GM19023 (cell line): ENCODE measurements around the gene SYS1.

Experiments used
- ATAC-seq: cut with Tn5 transposase; IDR thresholded peaks from one replicate; pipeline ENCODE4 v1.9.1; 2021; ENCODE audit warnings: mild to moderate bottlenecking, moderate library complexity; ENCODE audit not compliant: unreplicated experiment

The SYS1 gene

GRCh38 chr20:45374966-45375365 lies 12.0 kb downstream of the SYS1 start:
- ATAC-seq = no peak

GRCh38 chr20:45377269-45377668 lies 14.3 kb downstream of the SYS1 start:
- no peak for ATAC-seq

- ATAC-seq = no peak
These were observed 15.2 kb downstream of the SYS1 start, which contains the start of gene TP53TG5 for GRCh38 chr20:45378191-45378590. Gene TP53TG5, minus strand, starts transcription at chr20:45378325. Its CDS starts 89 bp downstream, at chr20:45378236.

- ATAC-seq = no peak
These were observed 24.3 kb downstream of the SYS1 start for GRCh38 chr20:45387274-45387673.

GRCh38 chr20:45390931-45391330 lies 28.0 kb downstream of the SYS1 start:
- no peak for ATAC-seq

- ATAC-seq = no peak
These were observed 28.6 kb downstream of the SYS1 start for GRCh38 chr20:45391559-45391958.

GRCh38 chr20:45392733-45393132 lies 29.8 kb downstream of the SYS1 start:
- ATAC-seq = no peak

GRCh38 chr20:45394221-45395113 lies 31.5 kb downstream of the SYS1 start:
- no peak for ATAC-seq

GRCh38 chr20:45395114-45395415 lies 32.1 kb downstream of the SYS1 start:
- no peak for ATAC-seq

- no peak for ATAC-seq
These were observed 36.1 kb downstream of the SYS1 start for GRCh38 chr20:45399018-45399417.

- no peak for ATAC-seq
These were observed 37.5 kb downstream of the SYS1 start for GRCh38 chr20:45400346-45401031.

GRCh38 chr20:45402946-45403345 lies 40.0 kb downstream of the SYS1 start:
- no peak for ATAC-seq

GRCh38 chr20:45404438-45404837 lies 41.5 kb downstream of the SYS1 start:
- ATAC-seq = no peak

- ATAC-seq = no peak
These were observed 42.8 kb downstream of the SYS1 start for GRCh38 chr20:45405571-45406259.

GRCh38 chr20:45406260-45407066 lies 43.5 kb downstream of the SYS1 start:
- no peak for ATAC-seq

- no peak for ATAC-seq
These were observed 44.2 kb downstream of the SYS1 start for GRCh38 chr20:45407067-45407745.

GRCh38 chr20:45407783-45408645 lies 45.1 kb downstream of the SYS1 start, which contains the start of gene DBNDD2:
Gene DBNDD2, plus strand, starts transcription at chr20:45408289. Its CDS starts 179 bp downstream, at chr20:45408468.
- no peak for ATAC-seq

- no peak for ATAC-seq
These were observed 45.8 kb downstream of the SYS1 start for GRCh38 chr20:45408646-45409213.
